Large intestine (tissue), 3 donors: ENCODE results near the gene BUD31. TPM values are rescaled to one million over a fixed set of nuclear protein-coding genes. Genes with fewer than 3 reads are reported as not detected.

ENCODE experiments used
- DNase-seq, 2 donors: peaks; one replicate each; pipeline versions ENCODE4 v3.0.0 to v3.0.0-alpha.2; 2013
- H3K27ac ChIP-seq: one replicate; pipeline ENCODE4 v1.5.1; 2013; ENCODE audit warnings: low read length
- H3K27me3 ChIP-seq: 2 replicates; pipeline ENCODE4 v1.6.1; 2013; ENCODE audit warnings: low read length; ENCODE audit not compliant: control insufficient read depth, insufficient read depth
- H3K36me3 ChIP-seq: 2 replicates; pipeline ENCODE4 v1.6.1; 2013; ENCODE audit warnings: low read length; ENCODE audit not compliant: control insufficient read depth, insufficient read depth
- H3K4me1 ChIP-seq: one replicate; pipeline ENCODE4 v1.6.1; 2013; ENCODE audit warnings: low read length; ENCODE audit not compliant: control insufficient read depth, insufficient read depth
- H3K4me3 ChIP-seq: one replicate; pipeline ENCODE4 v1.5.1; 2013; ENCODE audit warnings: low read length
- H3K9me3 ChIP-seq: one replicate; pipeline ENCODE4 v1.6.1; 2013; ENCODE audit warnings: mild to moderate bottlenecking, low read depth, low read length, moderate library complexity; ENCODE audit not compliant: control insufficient read depth
- WGBS: methylation state at CpG from one replicate; pipeline ENCODE4 v1.1.5; 2013; ENCODE audit warnings: low lambda C conversion rate; ENCODE audit not compliant: insufficient coverage; 5-methylcytosine and 5-hydroxymethylcytosine counted together
- polyA plus RNA-seq: library from polyadenylated mRNA; unstranded; fragments of 120-200 nt; gene quantifications from one replicate; pipeline ENCODE4 v1.2.1, GENCODE V29; 2013

Gene BUD31
- polyA plus RNA-seq, 1 donor, result 72.8 TPM

- DNase-seq, result no peak
- no peaks in the 10 kb centered on the region for H3K27me3 ChIP-seq
- H3K4me3 ChIP-seq, result no peak overlapping the region
- no peaks in the 10 kb centered on the region for H3K9me3 ChIP-seq
- H3K4me1 ChIP-seq, result peaks cover 10% of the 10 kb centered on the region
- peaks cover 46% of the 10 kb centered on the region for H3K36me3 ChIP-seq
- H3K27ac ChIP-seq, result no peak overlapping the region
- WGBS, result no CpG with 5 or more reads among the region's 13 CpGs
These were observed 19.0 kb upstream of the BUD31 start for GRCh38 chr7:99389772-99390171.

GRCh38 chr7:99390941-99391602 is 17.7 kb upstream of the BUD31 start:
- Histone ChIP-seq H3K4me3 (no peak overlapping the region), H3K27me3 (no peaks in the 10 kb centered on the region), H3K4me1 (peaks cover 10% of the 10 kb centered on the region), H3K27ac (no peak overlapping the region), H3K36me3 (peaks cover 56% of the 10 kb centered on the region), H3K9me3 (no peaks in the 10 kb centered on the region)
- no peak for DNase-seq
- WGBS, result no CpG with 5 or more reads among the region's 23 CpGs

- H3K27ac ChIP-seq, result no peak overlapping the region
- H3K9me3 ChIP-seq, result no peaks in the 10 kb centered on the region
- DNase-seq, result no peak
- peak overlapping the region; percentile 58 for H3K4me3 ChIP-seq
- peaks cover 10% of the 10 kb centered on the region for H3K4me1 ChIP-seq
- peaks cover 54% of the 10 kb centered on the region for H3K36me3 ChIP-seq
- WGBS, result no CpG with 5 or more reads among the region's 8 CpGs
- H3K27me3 ChIP-seq, result no peaks in the 10 kb centered on the region
These were observed 16.7 kb upstream of the BUD31 start for GRCh38 chr7:99392046-99392445.

GRCh38 chr7:99392659-99393354 is 16.0 kb upstream of the BUD31 start:
- H3K4me3 ChIP-seq, result peak overlapping the region; percentile 58
- WGBS, result no CpG with 5 or more reads among the region's 68 CpGs
- no peaks in the 10 kb centered on the region for H3K9me3 ChIP-seq
- H3K27me3 ChIP-seq, result no peaks in the 10 kb centered on the region
- peak; percentile 72 to 88 for DNase-seq
- H3K4me1 ChIP-seq, result peaks cover 10% of the 10 kb centered on the region
- peaks cover 61% of the 10 kb centered on the region for H3K36me3 ChIP-seq
- peak overlapping the region; percentile 41 for H3K27ac ChIP-seq

GRCh38 chr7:99393355-99394187 is 15.2 kb upstream of the BUD31 start:
- Histone ChIP-seq H3K27ac (peak overlapping the region; percentile 41), H3K4me1 (peaks cover 10% of the 10 kb centered on the region), H3K27me3 (no peaks in the 10 kb centered on the region), H3K4me3 (peak overlapping the region; percentile 58), H3K9me3 (no peaks in the 10 kb centered on the region), H3K36me3 (peaks cover 61% of the 10 kb centered on the region)
- no peak for DNase-seq
- no CpG with 5 or more reads among the region's 30 CpGs for WGBS

- peaks cover 10% of the 10 kb centered on the region for H3K4me1 ChIP-seq
- no peak overlapping the region for H3K4me3 ChIP-seq
- H3K27ac ChIP-seq, result no peak overlapping the region
- no peaks in the 10 kb centered on the region for H3K27me3 ChIP-seq
- no peaks in the 10 kb centered on the region for H3K9me3 ChIP-seq
- H3K36me3 ChIP-seq, result peaks cover 67% of the 10 kb centered on the region
- DNase-seq, result no peak
- no CpG with 5 or more reads among the region's 4 CpGs for WGBS
These were observed 14.6 kb upstream of the BUD31 start for GRCh38 chr7:99394188-99394502.

- DNase-seq, result no peak
- peaks cover 10% of the 10 kb centered on the region for H3K4me1 ChIP-seq
- H3K27me3 ChIP-seq, result no peaks in the 10 kb centered on the region
- no CpG with 5 or more reads among the region's 14 CpGs for WGBS
- H3K36me3 ChIP-seq, result peaks cover 69% of the 10 kb centered on the region
- H3K27ac ChIP-seq, result no peak overlapping the region
- no peaks in the 10 kb centered on the region for H3K9me3 ChIP-seq
- H3K4me3 ChIP-seq, result no peak overlapping the region
These were observed 13.0 kb upstream of the BUD31 start for GRCh38 chr7:99395616-99396327.

GRCh38 chr7:99396418-99397296 is 12.1 kb upstream of the BUD31 start:
- no peaks in the 10 kb centered on the region for H3K27me3 ChIP-seq
- no peak for DNase-seq
- H3K4me1 ChIP-seq, result peaks cover 10% of the 10 kb centered on the region
- no peaks in the 10 kb centered on the region for H3K9me3 ChIP-seq
- peaks cover 69% of the 10 kb centered on the region for H3K36me3 ChIP-seq
- H3K4me3 ChIP-seq, result no peak overlapping the region
- no peak overlapping the region for H3K27ac ChIP-seq
- WGBS, result no CpG with 5 or more reads among the region's 21 CpGs

GRCh38 chr7:99397297-99397983 is 11.3 kb upstream of the BUD31 start:
- Histone ChIP-seq H3K4me3 (no peak overlapping the region), H3K27ac (no peak overlapping the region), H3K36me3 (peaks cover 73% of the 10 kb centered on the region), H3K27me3 (no peaks in the 10 kb centered on the region), H3K9me3 (no peaks in the 10 kb centered on the region), H3K4me1 (peaks cover 6% of the 10 kb centered on the region)
- no peak for DNase-seq
- no CpG with 5 or more reads among the region's 18 CpGs for WGBS
